K562 (cell line): Measurements from ENCODE around the gene COMMD4.

Source experiments
- CHD2 ChIP-seq: IDR thresholded peaks from 2 replicates; pipeline ENCODE4 v1.6.1; 2011; ENCODE audit warnings: low read depth, low read length
- CHD4 ChIP-seq: fragments of 200-600 bp; sonication (generic); IDR thresholded peaks from 3 replicates; pipeline ENCODE4 v1.6.1; 2012; ENCODE audit warnings: low read depth, mild to moderate bottlenecking, mixed read lengths, low read length, inconsistent platforms; ENCODE audit not compliant: insufficient read depth, insufficient replicate concordance, poor library complexity, severe bottlenecking
- HDAC6 ChIP-seq: IDR thresholded peaks from 2 replicates; pipeline ENCODE4 v1.6.1; 2012; ENCODE audit warnings: low read depth, mild to moderate bottlenecking, control low read depth, inconsistent platforms, low read length, moderate library complexity
- PTBP1 ChIP-seq: fragments of 200-400 bp; formaldehyde crosslinking; IDR thresholded peaks from 2 replicates; pipeline ENCODE4 v1.6.1; 2017; ENCODE audit warnings: low read depth, low read length
- SIRT6 ChIP-seq: IDR thresholded peaks from one replicate; pipeline ENCODE4 v1.6.1; 2012; ENCODE audit warnings: low read depth, mild to moderate bottlenecking, control low read depth, inconsistent platforms, low read length, moderate library complexity
- SRF ChIP-seq, 2 experiments: fragments of 250-450, 450-650 bp in 1 of 2; sonication (Bioruptor Pico) in 1 of 2; sonication (generic) in 1 of 2; formaldehyde crosslinking; IDR thresholded peaks; 2 replicates each; pipeline versions ENCODE4 v1.5.0 to v1.5.1; 2020 to 2022; ENCODE audit warnings: mild to moderate bottlenecking in 1 of 2, missing genetic modification reagents in 1 of 2
- TF ChIP-seq, protein P1 (sequence below), 2 experiments: fragments of 450-650 bp; IDR thresholded peaks; 2 replicates each; pipeline ENCODE4 v1.6.1; 2016
- TF ChIP-seq, protein P2 (sequence below), 3 experiments: IDR thresholded peaks in 2 of 3; conservative IDR thresholded peaks in 1 of 3; 2 replicates each; pipeline ENCODE4 v1.5.1; 2011 to 2012; ENCODE audit warnings: low read length in 3 of 3, mild to moderate bottlenecking in 3 of 3, control low read depth in 2 of 3, improper control_type of control experiment in 1 of 3, inconsistent platforms in 1 of 3, low read depth in 1 of 3, mixed read lengths in 1 of 3, moderate library complexity in 1 of 3; ENCODE audit not compliant: insufficient read depth in 2 of 3
- TF ChIP-seq, protein P3 (sequence below), 2 experiments: fragments of 150-350 bp in 1 of 2; IDR thresholded peaks; 2 replicates each; pipeline ENCODE4 v1.6.1; 2012 to 2016; ENCODE audit warnings: low read depth in 2 of 2, low read length in 2 of 2, mild to moderate bottlenecking in 1 of 2, moderate library complexity in 1 of 2

DNA sequence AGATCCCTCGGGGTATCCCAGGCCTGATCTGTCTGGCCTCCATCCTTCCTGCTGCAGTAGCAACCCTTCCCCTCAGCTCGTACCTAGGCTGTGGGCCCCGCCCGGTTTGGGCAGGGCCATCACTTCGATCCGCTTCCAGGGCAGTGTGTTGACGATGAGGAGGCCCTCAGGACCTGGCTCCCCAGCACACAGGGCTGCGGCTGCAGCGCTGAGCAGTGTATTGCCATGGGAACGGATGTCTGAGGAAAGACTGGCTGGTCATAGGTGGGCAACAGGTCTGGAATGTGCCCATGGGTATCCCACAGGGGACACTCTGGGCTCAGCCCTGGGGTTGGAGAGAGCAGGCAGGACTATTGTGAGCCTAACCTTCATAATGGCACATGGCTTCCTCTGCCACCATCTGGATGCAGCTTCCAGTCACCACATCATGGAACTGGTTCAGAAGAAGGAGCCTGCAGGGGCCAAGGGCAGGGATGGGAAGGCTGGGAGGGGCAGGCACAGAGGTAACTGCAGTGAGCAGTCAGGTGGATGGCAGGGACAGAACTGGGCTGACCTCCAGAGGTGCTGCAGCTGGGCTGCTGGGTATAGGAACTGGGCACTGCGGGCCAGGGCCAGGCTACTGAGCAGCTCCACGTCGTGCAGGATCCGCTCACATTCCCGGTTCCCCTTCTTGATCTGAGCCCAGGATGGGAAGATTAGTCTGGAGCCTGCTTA is 23.8 kb downstream of the COMMD4 start:
- TF ChIP-seq PTBP1 (no peak), CHD4 (no peak), SIRT6 (no peak), SRF (CRISPR knock-in tag; IDR thresholded peaks at IDR 0.05) (no peak), CHD2 (no peak), HDAC6 (no peak)
- TF ChIP-seq, protein P1, sequence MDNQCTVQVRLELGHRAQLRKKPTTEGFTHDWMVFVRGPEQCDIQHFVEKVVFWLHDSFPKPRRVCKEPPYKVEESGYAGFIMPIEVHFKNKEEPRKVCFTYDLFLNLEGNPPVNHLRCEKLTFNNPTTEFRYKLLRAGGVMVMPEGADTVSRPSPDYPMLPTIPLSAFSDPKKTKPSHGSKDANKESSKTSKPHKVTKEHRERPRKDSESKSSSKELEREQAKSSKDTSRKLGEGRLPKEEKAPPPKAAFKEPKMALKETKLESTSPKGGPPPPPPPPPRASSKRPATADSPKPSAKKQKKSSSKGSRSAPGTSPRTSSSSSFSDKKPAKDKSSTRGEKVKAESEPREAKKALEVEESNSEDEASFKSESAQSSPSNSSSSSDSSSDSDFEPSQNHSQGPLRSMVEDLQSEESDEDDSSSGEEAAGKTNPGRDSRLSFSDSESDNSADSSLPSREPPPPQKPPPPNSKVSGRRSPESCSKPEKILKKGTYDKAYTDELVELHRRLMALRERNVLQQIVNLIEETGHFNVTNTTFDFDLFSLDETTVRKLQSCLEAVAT (IDR thresholded peaks at IDR 0.05): no peak
- TF ChIP-seq, protein P2, sequence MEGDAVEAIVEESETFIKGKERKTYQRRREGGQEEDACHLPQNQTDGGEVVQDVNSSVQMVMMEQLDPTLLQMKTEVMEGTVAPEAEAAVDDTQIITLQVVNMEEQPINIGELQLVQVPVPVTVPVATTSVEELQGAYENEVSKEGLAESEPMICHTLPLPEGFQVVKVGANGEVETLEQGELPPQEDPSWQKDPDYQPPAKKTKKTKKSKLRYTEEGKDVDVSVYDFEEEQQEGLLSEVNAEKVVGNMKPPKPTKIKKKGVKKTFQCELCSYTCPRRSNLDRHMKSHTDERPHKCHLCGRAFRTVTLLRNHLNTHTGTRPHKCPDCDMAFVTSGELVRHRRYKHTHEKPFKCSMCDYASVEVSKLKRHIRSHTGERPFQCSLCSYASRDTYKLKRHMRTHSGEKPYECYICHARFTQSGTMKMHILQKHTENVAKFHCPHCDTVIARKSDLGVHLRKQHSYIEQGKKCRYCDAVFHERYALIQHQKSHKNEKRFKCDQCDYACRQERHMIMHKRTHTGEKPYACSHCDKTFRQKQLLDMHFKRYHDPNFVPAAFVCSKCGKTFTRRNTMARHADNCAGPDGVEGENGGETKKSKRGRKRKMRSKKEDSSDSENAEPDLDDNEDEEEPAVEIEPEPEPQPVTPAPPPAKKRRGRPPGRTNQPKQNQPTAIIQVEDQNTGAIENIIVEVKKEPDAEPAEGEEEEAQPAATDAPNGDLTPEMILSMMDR (IDR thresholded peaks at IDR 0.05 in 2 of 3, conservative IDR thresholded peaks at IDR 0.05 in 1 of 3; ENCODE audit: insufficient read depth in 2 of 3, low read depth in 1 of 3, low read length in 3 of 3): no peak
- TF ChIP-seq, protein P3, sequence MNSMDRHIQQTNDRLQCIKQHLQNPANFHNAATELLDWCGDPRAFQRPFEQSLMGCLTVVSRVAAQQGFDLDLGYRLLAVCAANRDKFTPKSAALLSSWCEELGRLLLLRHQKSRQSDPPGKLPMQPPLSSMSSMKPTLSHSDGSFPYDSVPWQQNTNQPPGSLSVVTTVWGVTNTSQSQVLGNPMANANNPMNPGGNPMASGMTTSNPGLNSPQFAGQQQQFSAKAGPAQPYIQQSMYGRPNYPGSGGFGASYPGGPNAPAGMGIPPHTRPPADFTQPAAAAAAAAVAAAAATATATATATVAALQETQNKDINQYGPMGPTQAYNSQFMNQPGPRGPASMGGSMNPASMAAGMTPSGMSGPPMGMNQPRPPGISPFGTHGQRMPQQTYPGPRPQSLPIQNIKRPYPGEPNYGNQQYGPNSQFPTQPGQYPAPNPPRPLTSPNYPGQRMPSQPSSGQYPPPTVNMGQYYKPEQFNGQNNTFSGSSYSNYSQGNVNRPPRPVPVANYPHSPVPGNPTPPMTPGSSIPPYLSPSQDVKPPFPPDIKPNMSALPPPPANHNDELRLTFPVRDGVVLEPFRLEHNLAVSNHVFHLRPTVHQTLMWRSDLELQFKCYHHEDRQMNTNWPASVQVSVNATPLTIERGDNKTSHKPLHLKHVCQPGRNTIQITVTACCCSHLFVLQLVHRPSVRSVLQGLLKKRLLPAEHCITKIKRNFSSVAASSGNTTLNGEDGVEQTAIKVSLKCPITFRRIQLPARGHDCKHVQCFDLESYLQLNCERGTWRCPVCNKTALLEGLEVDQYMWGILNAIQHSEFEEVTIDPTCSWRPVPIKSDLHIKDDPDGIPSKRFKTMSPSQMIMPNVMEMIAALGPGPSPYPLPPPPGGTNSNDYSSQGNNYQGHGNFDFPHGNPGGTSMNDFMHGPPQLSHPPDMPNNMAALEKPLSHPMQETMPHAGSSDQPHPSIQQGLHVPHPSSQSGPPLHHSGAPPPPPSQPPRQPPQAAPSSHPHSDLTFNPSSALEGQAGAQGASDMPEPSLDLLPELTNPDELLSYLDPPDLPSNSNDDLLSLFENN (IDR thresholded peaks at IDR 0.05; ENCODE audit: low read depth in 2 of 2, low read length in 2 of 2): no peak
